ENCODE data around the gene STX18. TPM values are rescaled to one million over a fixed set of nuclear protein-coding genes. Genes with fewer than 3 reads are reported as not detected.

STX18 gene
- total RNA-seq, 8 experiments from 2014 or later, result 15.4 to 48.3 (median 22.6) TPM

- in situ Hi-C loops (cut with MboI; ENCODE audit: low pct_unique_long_range_greater_than_20kb in 2 of 9, low sequenced_read_pairs in 9 of 9, unreplicated experiment in 9 of 9), result loop anchor here in 3 of 9 experiments (25.0 kb wide), 4 partner anchors 163 to 1313 kb away; partner anchors contain the start of gene MSX1 (in 1 of the 3)
- 55 to 93% (median 73%) methylated on average over 2 to 4 of the region's 4 CpGs; no CpG with 5 or more reads in 1 of the 10 experiments for WGBS, 10 experiments
- Histone ChIP-seq H3K4me3 (no peak overlapping the region), H3K4me1 (replicated peaks in 1 of 2) (peaks cover 6 to 8% of the 10 kb centered on the region in 2 donors), H3K27ac (no peak overlapping the region)
- no peak for ATAC-seq (replicated peaks in 6 of 8)
Measured at GRCh38 chr4:4499438-4500123, 42.3 kb downstream of the STX18 start.

GRCh38 chr4:4496592-4497372 is 45.1 kb downstream of the STX18 start:
- in situ Hi-C loops (cut with MboI; ENCODE audit: low pct_unique_long_range_greater_than_20kb in 2 of 9, low sequenced_read_pairs in 9 of 9, unreplicated experiment in 9 of 9), result loop anchor here in 3 of 9 experiments (25.0 kb wide), 4 partner anchors 166 to 1316 kb away; partner anchors contain the start of gene MSX1 (in 1 of the 3)
- Histone ChIP-seq H3K4me1 (replicated peaks in 1 of 2) (peaks cover 0 to 7% of the 10 kb centered on the region in 2 donors), H3K4me3 (no peak overlapping the region), H3K27ac (no peak overlapping the region)
- WGBS, 10 experiments, result 6 to 100% (median 72%) methylated on average over 1 to 9 of the region's 9 CpGs; no CpG with 5 or more reads in 2 of the 10 experiments
- ATAC-seq (replicated peaks in 6 of 8), result peak in 3 of 8 experiments; percentile 93 to 96 (median 96)

GRCh38 chr4:4494882-4495281 is 47.0 kb downstream of the STX18 start:
- no peak for ATAC-seq (replicated peaks in 6 of 8)
- in situ Hi-C loops (cut with MboI; ENCODE audit: low pct_unique_long_range_greater_than_20kb in 2 of 9, low sequenced_read_pairs in 9 of 9, unreplicated experiment in 9 of 9), result loop anchor here in 3 of 9 experiments (25.0 kb wide), 4 partner anchors 167 to 1317 kb away; partner anchors contain the start of gene MSX1 (in 1 of the 3)
- no peak overlapping the region for H3K27ac ChIP-seq
- no peak overlapping the region for H3K4me3 ChIP-seq
- peaks cover 0 to 7% of the 10 kb centered on the region in 2 donors for H3K4me1 ChIP-seq (replicated peaks in 1 of 2)

- in situ Hi-C loops (cut with MboI; ENCODE audit: low pct_unique_long_range_greater_than_20kb in 2 of 9, low sequenced_read_pairs in 9 of 9, unreplicated experiment in 9 of 9), result loop anchor here in 3 of 9 experiments (25.0 kb wide), 4 partner anchors 170 to 1320 kb away; partner anchors contain the start of gene MSX1 (in 1 of the 3)
- no peak overlapping the region for H3K4me3 ChIP-seq
- no peak overlapping the region for H3K27ac ChIP-seq
- ATAC-seq (replicated peaks in 6 of 8), result peak in 1 of 8 experiments; percentile 5
- peaks cover 0 to 7% of the 10 kb centered on the region in 2 donors for H3K4me1 ChIP-seq (replicated peaks in 1 of 2)
- 4 to 83% (median 61%) methylated on average over 1 to 6 of the region's 6 CpGs for WGBS, 10 experiments
Measured at GRCh38 chr4:4492161-4492847, 49.5 kb downstream of the STX18 start.

GRCh38 chr4:4491396-4491893 is 50.4 kb downstream of the STX18 start:
- H3K4me3 ChIP-seq, result no peak overlapping the region
- in situ Hi-C loops (cut with MboI; ENCODE audit: low pct_unique_long_range_greater_than_20kb in 2 of 9, low sequenced_read_pairs in 9 of 9, unreplicated experiment in 9 of 9), result loop anchor here in 3 of 9 experiments (25.0 kb wide), 4 partner anchors 171 to 1321 kb away; partner anchors contain the start of gene MSX1 (in 1 of the 3)
- H3K4me1 ChIP-seq (replicated peaks in 1 of 2), result peaks cover 0 to 5% of the 10 kb centered on the region in 2 donors
- 12 to 95% (median 85%) methylated on average over 5 to 8 of the region's 8 CpGs for WGBS, 10 experiments
- no peak overlapping the region for H3K27ac ChIP-seq
- ATAC-seq (replicated peaks in 6 of 8), result no peak

- 3 to 94% (median 85%) methylated on average over 4 to 5 of the region's 5 CpGs for WGBS, 10 experiments
- ATAC-seq (replicated peaks in 6 of 8), result no peak
- H3K4me3 ChIP-seq, result no peak overlapping the region
- H3K27ac ChIP-seq, result no peak overlapping the region
- H3K4me1 ChIP-seq (replicated peaks in 1 of 2), result peaks cover 0 to 5% of the 10 kb centered on the region in 2 donors
- in situ Hi-C loops (cut with MboI; ENCODE audit: low pct_unique_long_range_greater_than_20kb in 2 of 9, low sequenced_read_pairs in 9 of 9, unreplicated experiment in 9 of 9), result loop anchor here in 3 of 9 experiments (25.0 kb wide), 4 partner anchors 171 to 1321 kb away; partner anchors contain the start of gene MSX1 (in 1 of the 3)
Measured at GRCh38 chr4:4490816-4491215, 51.0 kb downstream of the STX18 start.

GRCh38 chr4:4490041-4490440 is 51.8 kb downstream of the STX18 start:
- in situ Hi-C loops (cut with MboI; ENCODE audit: low pct_unique_long_range_greater_than_20kb in 2 of 9, low sequenced_read_pairs in 9 of 9, unreplicated experiment in 9 of 9), result loop anchor here in 3 of 9 experiments (25.0 kb wide), 4 partner anchors 172 to 1322 kb away; partner anchors contain the start of gene MSX1 (in 1 of the 3)

GRCh38 chr4:4488405-4489404 is 53.1 kb downstream of the STX18 start:
- ATAC-seq (replicated peaks in 6 of 8), result peak; percentile 82 to 97 (median 90)
- peaks cover 0 to 5% of the 10 kb centered on the region in 2 donors for H3K4me1 ChIP-seq (replicated peaks in 1 of 2)
- in situ Hi-C loops (cut with MboI; ENCODE audit: low pct_unique_long_range_greater_than_20kb in 2 of 9, low sequenced_read_pairs in 9 of 9, unreplicated experiment in 9 of 9), result loop anchor here in 3 of 9 experiments (25.0 kb wide), 4 partner anchors 174 to 1324 kb away; partner anchors contain the start of gene MSX1 (in 1 of the 3)
- no peak overlapping the region for H3K27ac ChIP-seq
- WGBS, 10 experiments, result 0 to 78% (median 25%) methylated on average over 1 to 5 of the region's 6 CpGs
- no peak overlapping the region for H3K4me3 ChIP-seq

More at GRCh38 chr4:4490041-4490440, 51.8 kb downstream of the STX18 start:
- H3K4me1 ChIP-seq (replicated peaks in 1 of 2), result peaks cover 0 to 5% of the 10 kb centered on the region in 2 donors
- H3K27ac ChIP-seq, result no peak overlapping the region
- WGBS, 10 experiments, result 13 to 100% (median 82%) methylated on average over 1 to 3 of the region's 3 CpGs
- H3K4me3 ChIP-seq, result no peak overlapping the region
- no peak for ATAC-seq (replicated peaks in 6 of 8)

- Histone ChIP-seq H3K27ac (no peak overlapping the region), H3K4me1 (replicated peaks in 1 of 2) (peaks cover 0 to under 1% of the 10 kb centered on the region in 2 donors), H3K4me3 (no peak overlapping the region)
- no peak for ATAC-seq (replicated peaks in 6 of 8)
- in situ Hi-C loops (cut with MboI; ENCODE audit: low pct_unique_long_range_greater_than_20kb in 2 of 9, low sequenced_read_pairs in 9 of 9, unreplicated experiment in 9 of 9), result loop anchor here in 3 of 9 experiments (25.0 kb wide), 4 partner anchors 175 to 1325 kb away; partner anchors contain the start of gene MSX1 (in 1 of the 3)
- 11 to 59% (median 40%) methylated on average over 1 to 3 of the region's 3 CpGs; no CpG with 5 or more reads in 3 of the 10 experiments for WGBS, 10 experiments
Measured at GRCh38 chr4:4486969-4487368, 54.9 kb downstream of the STX18 start.

GRCh38 chr4:4485806-4486205 is 56.0 kb downstream of the STX18 start:
- Histone ChIP-seq H3K4me1 (replicated peaks in 1 of 2) (peaks cover 7 to 9% of the 10 kb centered on the region in 2 donors), H3K4me3 (no peak overlapping the region), H3K27ac (no peak overlapping the region)
- peak in 2 of 8 experiments; percentile 26 to 59 for ATAC-seq (replicated peaks in 6 of 8)
- WGBS, 10 experiments, result 60 to 100% (median 85%) methylated on average over 1 to 7 of the region's 10 CpGs; no CpG with 5 or more reads in 1 of the 10 experiments
- in situ Hi-C loops (cut with MboI; ENCODE audit: low pct_unique_long_range_greater_than_20kb in 2 of 9, low sequenced_read_pairs in 9 of 9, unreplicated experiment in 9 of 9), result loop anchor here in 3 of 9 experiments (25.0 kb wide), 4 partner anchors 176 to 1326 kb away; partner anchors contain the start of gene MSX1 (in 1 of the 3)
